Activated CD4-positive, alpha-beta T cell treated with anti-CD3 and anti-CD28 coated beads, Interleukin-2, amount 50 U/mL, for 1 hour (primary cell): ENCODE measurements around the gene HIBADH.
"Not testable (repeated sequence)": the region's sequence is repeated elsewhere in the genome, so short reads cannot be mapped to it uniquely, and the experiment has no call there.

Experiments used
- DNase-seq: peaks from one replicate; pipeline ENCODE4 v3.0.0-alpha.2; 2020

The HIBADH gene

DNA sequence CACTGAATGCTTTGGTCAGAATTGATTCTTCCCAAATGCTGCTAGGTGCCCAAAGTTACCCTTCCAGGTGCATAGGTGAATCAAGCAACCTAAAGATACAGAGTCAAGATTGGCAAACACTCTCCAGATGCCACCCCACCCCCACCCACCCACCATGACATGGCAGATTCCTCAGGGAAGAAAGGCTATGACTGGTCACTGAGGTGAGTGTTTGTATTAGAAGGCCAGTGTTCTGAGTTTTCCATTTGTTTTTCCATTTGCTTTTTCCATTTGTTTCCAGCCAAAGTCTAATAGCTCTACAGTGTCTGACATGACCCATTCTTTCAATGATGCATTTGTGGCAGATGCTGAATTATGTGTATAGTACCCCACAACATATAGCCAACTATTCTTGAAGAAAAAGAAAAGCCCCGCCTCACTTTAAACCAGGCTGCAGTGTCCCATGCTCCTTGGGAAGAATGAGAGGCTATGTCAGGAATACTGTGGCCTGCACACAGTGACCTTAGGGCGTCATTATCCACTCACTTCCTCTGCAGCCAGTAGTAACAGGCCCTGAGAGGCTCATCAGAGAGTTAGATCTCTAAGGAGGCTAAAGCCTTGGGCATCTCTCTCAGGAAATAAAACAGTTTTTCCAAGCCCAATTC is 16.1 kb upstream of the HIBADH start:
- no peak for DNase-seq

- DNase-seq, result no peak
These were observed 15.4 kb upstream of the HIBADH start for GRCh38 chr7:27677912-27678612.

DNA sequence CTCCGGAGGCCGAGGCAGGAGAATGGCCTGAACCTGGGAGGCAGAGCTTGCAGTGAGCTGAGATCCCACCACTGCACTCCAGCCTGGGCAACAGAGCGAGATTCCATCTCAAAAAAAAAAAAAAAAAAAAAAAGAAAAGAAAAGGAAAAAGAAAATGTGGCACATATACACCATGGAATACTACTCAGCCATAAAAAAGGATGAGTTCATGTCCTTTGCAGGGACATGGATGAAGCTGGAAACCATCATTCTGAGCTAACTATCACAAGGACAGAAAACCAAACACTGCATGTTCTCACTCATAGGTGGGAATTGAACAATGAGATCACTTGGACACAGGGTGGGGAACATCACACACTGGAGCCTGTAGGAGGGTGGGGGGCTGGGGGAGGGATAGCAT is 11.4 kb upstream of the HIBADH start:
- DNase-seq, result not testable (repeated sequence)

DNA sequence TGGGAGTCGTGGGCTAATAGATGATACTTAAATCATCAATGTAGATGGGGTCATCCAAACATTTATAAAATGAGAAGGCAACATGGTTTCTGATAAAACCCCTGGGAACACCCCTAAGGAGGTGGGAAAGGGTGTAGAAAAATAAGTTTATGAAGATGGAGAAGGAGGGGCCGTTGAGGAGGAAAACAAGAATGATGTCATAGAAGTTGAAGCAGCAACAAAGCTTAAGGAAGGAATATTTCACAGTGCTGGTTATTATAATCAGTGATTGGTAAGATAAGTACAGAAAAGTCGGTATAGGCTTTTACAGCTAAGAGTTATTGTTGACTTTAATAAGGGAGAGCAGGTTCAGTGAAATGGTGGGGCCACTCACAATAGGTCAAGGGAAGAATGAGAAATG is 9.0 kb upstream of the HIBADH start:
- no peak for DNase-seq

DNA sequence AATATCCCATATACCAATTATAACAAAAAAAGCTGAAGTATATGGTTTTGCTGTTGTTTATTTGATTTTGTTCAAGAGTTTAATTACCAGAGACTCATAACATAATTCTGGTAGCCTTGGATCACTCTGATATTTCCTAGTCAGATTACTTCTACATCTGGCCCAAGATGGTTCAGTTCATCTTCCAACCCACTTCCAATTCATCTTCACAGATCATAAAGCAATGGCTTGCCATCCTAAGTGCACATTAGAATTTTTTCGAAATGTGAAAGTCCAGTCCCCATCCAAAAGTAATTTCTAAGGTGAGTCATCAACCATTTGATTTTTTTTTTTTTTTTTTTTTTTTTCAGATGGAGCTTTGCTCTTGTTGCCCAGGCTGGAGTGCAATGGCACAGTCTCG is 8.0 kb upstream of the HIBADH start:
- DNase-seq, result no peak

DNA sequence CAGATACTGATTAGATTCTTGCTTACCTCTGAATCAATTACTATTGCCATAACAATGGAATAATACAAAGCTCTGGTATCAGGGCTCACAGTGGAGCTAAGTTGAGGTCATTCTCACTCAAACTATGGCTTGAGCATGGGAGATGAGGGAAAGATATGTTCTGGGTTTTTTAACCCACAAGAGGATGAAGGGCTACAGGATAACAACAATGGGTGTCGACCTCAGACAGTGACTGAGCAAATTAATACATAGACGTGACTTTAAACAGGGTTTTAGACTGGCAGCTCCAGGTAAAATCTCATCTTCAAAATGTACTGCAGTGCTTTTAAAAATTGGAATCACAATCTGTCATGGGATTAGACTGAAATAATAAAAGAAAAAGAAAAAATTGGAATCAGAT is 7.5 kb upstream of the HIBADH start:
- DNase-seq, result no peak

- no peak for DNase-seq
These were observed 2.8 kb upstream of the HIBADH start for GRCh38 chr7:27665531-27665930.

DNA sequence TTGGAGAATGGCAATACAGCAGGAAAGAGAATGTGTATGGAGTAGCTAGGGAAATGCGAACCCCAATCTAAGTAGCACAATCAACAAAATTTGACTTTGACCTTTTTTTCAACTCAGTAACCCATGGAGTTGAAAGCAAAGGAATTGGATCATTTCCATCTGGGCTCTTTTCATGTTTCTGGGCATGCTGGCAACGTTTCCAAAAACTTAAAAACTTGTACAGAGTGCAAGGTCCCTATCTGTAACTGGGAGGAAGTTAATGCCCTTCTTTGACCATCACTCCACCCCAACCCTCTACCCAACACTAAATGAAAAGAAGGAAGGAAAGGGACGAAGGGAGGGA is 1.3 kb upstream of the HIBADH start:
- no peak for DNase-seq

GRCh38 chr7:27661811-27662489 is 733 bp downstream of the HIBADH start:
- DNase-seq, result peak; percentile 6

DNA sequence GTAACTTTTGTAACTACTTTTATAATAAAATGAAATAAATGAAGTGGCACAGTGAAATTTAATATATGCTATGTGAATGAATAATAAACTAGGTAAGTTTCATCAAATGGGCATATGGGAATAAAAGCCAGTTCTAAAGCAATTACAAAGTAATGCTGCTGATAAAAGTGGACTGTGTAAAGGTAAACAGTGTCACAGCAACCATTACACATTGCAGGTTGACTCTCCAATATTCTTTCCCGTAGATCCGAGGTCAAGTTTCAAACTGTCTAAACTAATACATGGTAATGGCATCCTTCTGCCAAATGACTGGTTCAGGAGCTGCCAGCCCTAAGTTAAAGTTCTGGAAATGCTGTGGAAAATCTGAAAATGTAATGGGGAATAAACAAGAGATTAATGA is 6.0 kb downstream of the HIBADH start:
- DNase-seq, result no peak

DNA sequence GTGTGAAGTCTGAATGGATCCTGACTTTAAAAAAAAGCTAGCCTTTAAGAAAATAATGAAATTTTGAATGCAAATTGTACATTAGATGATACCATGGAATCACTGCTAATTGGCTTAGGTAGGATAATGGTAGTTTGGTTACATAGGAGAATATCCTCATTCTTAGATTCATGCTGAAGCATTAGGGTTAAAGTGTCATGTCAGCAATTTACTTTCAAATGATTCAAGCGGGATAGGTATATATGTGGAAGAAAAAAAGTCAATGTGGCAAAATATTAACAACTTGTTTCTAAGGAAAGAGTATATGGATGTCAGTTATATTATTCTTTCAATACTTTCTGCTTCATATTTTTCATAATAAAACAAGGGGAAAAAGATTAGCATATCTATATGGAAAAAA is 7.5 kb downstream of the HIBADH start:
- DNase-seq, result no peak

DNA sequence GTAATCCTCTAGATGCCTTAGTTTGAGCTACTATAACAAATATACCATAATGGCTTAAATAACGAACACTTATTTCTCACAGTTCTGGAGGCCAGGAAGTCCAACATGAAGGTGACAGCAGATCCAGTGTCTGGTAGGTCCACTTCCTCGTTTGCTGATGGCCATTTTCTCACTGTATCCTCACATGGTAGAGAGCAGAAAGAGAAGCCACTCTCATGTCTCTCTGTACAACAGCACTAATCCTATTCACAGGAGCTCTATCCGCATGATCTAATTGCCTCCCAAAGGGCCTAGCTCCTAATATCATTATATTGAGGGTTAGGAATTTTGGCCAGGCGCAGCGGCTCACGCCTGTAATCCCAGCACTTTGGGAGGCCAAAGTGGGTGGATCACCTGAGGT is 10.2 kb downstream of the HIBADH start:
- DNase-seq, result no peak

GRCh38 chr7:27651702-27652101 is 11.0 kb downstream of the HIBADH start:
- no peak for DNase-seq

GRCh38 chr7:27650283-27650682 is 12.4 kb downstream of the HIBADH start:
- no peak for DNase-seq

GRCh38 chr7:27647489-27647888 is 15.2 kb downstream of the HIBADH start:
- DNase-seq, result no peak

DNA sequence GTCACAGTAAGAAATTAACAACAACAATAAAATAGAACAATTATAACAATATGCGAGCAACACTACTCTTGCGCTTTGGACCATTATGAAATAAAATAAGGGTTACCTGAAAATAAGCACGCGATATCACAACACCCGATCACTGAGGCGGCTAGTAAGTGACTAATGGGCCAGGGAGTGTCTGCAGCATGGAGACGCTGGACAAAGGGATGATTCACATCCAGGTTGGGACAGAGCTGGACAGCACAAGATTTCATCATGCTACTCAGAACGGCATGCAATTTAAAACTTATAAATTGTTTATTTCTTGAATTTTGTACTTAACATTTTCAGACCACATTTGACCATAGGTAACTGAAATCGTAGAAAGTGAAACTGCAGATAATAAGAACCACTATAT is 15.6 kb downstream of the HIBADH start:
- no peak for DNase-seq

GRCh38 chr7:27642271-27642670 is 20.4 kb downstream of the HIBADH start:
- no peak for DNase-seq

- DNase-seq, result no peak
These were observed 21.0 kb downstream of the HIBADH start for GRCh38 chr7:27641581-27642230.

DNA sequence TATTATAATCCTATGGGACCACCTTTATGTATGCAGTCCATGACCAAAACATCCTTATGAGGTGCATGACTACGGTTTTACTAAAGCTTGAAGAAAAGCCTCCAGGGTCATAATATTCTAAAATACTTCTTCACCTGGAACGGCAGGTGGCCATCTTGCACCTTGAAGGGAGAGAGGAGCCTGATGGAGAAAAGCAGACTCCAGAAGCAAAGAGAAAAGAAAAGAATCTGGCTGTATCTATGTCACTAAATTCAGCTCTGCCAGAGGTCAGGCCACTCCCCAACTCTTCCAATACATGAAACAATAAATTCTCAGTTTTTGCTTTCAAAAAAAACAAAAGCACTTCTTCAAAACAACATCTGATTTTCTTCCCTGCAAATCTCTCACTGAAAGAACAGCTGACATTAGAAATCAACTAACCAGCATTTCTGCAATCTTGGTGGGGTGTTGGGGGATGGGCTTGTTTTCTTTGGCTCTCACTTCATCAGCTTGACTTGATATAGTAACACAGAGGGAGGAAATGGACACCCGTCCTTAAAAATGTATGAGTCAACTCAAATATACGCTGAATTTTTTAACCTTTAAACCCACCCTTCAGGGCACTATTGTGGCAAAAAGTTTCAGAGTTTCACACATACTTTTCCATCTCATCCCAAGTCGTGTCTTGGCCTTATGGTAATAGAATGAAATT is 21.7 kb downstream of the HIBADH start:
- DNase-seq, result no peak

DNA sequence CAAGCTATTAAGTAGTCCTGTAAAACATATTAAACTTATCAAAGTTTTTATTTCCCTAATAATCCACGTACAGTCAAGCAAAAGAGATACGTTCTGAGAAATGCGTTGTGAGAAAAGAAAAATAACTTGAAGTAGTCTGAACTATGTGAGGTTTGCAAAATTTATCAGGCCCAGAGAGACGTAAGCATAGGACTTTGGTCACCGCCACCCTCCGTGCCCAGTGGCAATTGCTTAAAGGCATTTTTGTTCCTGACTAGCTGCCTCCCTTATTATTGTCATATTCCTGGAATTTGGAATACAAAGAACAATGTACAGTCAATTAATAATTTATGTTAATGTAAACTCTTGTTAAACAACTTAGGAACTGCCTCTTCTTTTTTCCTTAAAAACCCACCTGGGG is 22.8 kb downstream of the HIBADH start:
- DNase-seq, result no peak

DNA sequence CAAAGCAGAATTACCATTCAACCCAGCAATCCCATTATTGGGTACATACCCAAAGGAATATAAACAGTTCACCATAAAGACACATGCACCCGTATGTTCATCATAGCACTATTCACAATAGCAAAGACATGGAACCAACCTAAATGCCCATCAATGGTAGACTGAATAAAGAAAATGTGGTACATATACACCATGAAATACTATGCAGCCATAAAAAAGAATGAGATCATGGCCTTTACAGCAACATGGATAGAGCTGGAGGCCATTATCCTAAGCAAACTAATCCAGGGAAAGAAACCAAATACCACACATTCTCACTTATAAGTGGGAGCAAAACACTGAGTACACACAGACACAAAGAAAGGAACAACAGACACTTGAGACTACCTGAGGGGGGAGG is 23.6 kb downstream of the HIBADH start:
- DNase-seq, result not testable (repeated sequence)

- DNase-seq, result no peak
These were observed 26.2 kb downstream of the HIBADH start for GRCh38 chr7:27636326-27637006.

- DNase-seq, result no peak
These were observed 27.0 kb downstream of the HIBADH start for GRCh38 chr7:27635728-27636127.
